Aorta (tissue), 5 donors: ENCODE measurements around the gene CROCC2. TPM values are rescaled to one million over a fixed set of nuclear protein-coding genes. Genes with fewer than 3 reads are reported as not detected.

ENCODE experiments used
- ATAC-seq: fragments of 200-7000 bp; cut with Tn5 transposase; one replicate; pipeline ENCODE4 v1.9.1; 2022; ENCODE audit warnings: moderate library complexity; ENCODE audit not compliant: low FRiP score
- DNase-seq, 2 donors: peaks; one replicate each; pipeline ENCODE4 v3.0.0-alpha.2; 2020
- H3K27ac ChIP-seq, 2 donors: one replicate each; pipeline ENCODE4 v1.5.1; 2013; ENCODE audit warnings: low read length in 2 of 2, mild to moderate bottlenecking in 2 of 2, moderate library complexity in 2 of 2, control low read depth in 1 of 2, inconsistent platforms in 1 of 2, low read depth in 1 of 2
- H3K27me3 ChIP-seq, 2 donors: one replicate each; pipeline ENCODE4 v1.6.1; 2013; ENCODE audit warnings: control low read depth in 1 of 2, low read length in 1 of 2, mild to moderate bottlenecking in 1 of 2, moderate library complexity in 1 of 2; ENCODE audit not compliant: insufficient read depth in 2 of 2, control insufficient read depth in 1 of 2
- H3K36me3 ChIP-seq, 2 donors: one replicate each; pipeline ENCODE4 v1.6.1; 2013; ENCODE audit warnings: control low read depth in 1 of 2, low read length in 1 of 2, mild to moderate bottlenecking in 1 of 2; ENCODE audit not compliant: insufficient read depth in 2 of 2, control insufficient read depth in 1 of 2
- H3K4me1 ChIP-seq, 2 donors: one replicate each; pipeline ENCODE4 v1.6.1; 2013; ENCODE audit warnings: low read length in 2 of 2, control low read depth in 1 of 2, mild to moderate bottlenecking in 1 of 2, moderate library complexity in 1 of 2; ENCODE audit not compliant: insufficient read depth in 2 of 2, control insufficient read depth in 1 of 2
- H3K4me3 ChIP-seq, 2 donors: one replicate each; pipeline ENCODE4 v1.5.1; 2013; ENCODE audit warnings: low read length in 2 of 2, control low read depth in 1 of 2, mild to moderate bottlenecking in 1 of 2
- H3K9me3 ChIP-seq: one replicate; pipeline ENCODE4 v1.6.1; 2013; ENCODE audit warnings: mild to moderate bottlenecking, low read length; ENCODE audit not compliant: control insufficient read depth
- WGBS, 2 donors: extraction: QIAGEN DNeasy Blood & Tissue Kit; methylation state at CpG; one replicate each; pipeline ENCODE4 v1.1.7; 2013; 5-methylcytosine and 5-hydroxymethylcytosine counted together
- intact Hi-C, 2 donors: fragments of 100-400 bp; cut with DNase I; formaldehyde crosslinking; loops; one replicate each; pipeline versions ENCODE4 v1.14.2 to v1.15.0; 2022
- polyA plus RNA-seq, 2 donors: library from polyadenylated mRNA; stranded (reverse); fragments of 200-250 nt; gene quantifications; one replicate each; pipeline ENCODE4 v1.2.3, GENCODE V29; 2013
- total RNA-seq, 2 donors: library from RNA; stranded (reverse); fragmentation: NEBNext Ultra II Directional; extraction: Animal tissue kit (Norgen Biotek cat#: 25700); gene quantifications; one replicate each; pipeline ENCODE4 v1.2.1, GENCODE V29; 2021
- donor health status: healthy with polysubstance abuse.
- donor health status: Bipolar disorder and iron deficiency.
- donor health status: DM: no; HTN: no; CAD: no.
- donor health status: DM: no; HTN: no; CAD: no.
- donor health status: DM: yes; HTN: yes; CAD: no.

The CROCC2 gene
- total and polyA plus RNA-seq, 4 donors, result 0.13 to 0.45 TPM; not detected in 2

- intact Hi-C loops, result no loop called here
- H3K27ac ChIP-seq, result no peak overlapping the region
- no peaks in the 10 kb centered on the region for H3K4me1 ChIP-seq
- H3K4me3 ChIP-seq, result no peak overlapping the region
- H3K36me3 ChIP-seq, result no peaks in the 10 kb centered on the region
- DNase-seq, result no peak
- peak; percentile 15 for ATAC-seq
- H3K27me3 ChIP-seq, result no peaks in the 10 kb centered on the region
- no peaks in the 10 kb centered on the region for H3K9me3 ChIP-seq
- WGBS, 2 donors, result 86 to 91% methylated on average over 32 to 38 of the region's 38 CpGs
These were observed 16.3 kb upstream of the CROCC2 start for GRCh38 chr2:240889601-240890560.

GRCh38 chr2:240890691-240891090 is 15.4 kb upstream of the CROCC2 start:
- no peak for DNase-seq
- no peaks in the 10 kb centered on the region for H3K4me1 ChIP-seq
- intact Hi-C loops, result no loop called here

DNA sequence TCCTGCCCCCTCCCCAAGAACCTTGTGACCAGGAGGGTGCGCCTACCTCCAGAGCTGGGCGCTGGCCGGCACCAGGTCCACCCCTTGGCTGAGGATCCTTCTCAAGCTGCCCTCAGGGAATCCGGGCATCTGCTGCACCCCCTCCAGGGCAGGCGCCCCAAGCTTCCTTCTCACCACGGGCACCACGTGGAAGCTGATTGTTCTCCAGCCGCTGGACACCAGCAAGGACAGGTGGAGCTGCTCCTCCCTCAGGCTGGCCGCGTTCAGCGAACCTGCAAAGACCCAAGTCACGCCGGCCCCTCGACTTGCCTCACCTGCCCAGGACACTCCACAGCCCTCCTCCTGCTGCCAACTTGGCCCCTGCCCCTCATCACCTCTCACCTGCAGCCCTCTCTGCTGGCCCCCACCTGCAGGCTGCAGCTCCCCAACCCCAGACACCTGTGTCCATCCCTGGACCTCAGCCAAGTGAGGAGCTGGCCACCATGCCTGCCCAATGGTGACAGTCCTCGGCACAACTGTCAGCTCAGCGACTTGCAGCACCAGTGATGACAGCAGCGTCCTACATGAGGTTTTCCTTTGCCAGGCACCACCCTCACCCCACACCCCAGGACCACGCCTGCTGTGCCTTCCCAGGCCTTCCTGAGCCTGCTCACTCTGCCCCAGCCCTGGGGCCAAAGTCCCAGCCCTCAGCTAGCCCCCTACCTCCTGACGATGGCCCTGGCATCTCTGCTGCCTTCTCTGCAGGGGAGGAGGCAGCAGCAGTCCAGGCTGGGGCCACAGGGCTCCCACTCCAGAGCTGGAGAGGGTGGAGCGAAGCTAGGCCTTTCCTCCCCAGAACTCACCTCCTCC is 14.4 kb upstream of the CROCC2 start:
- Histone ChIP-seq H3K4me1 (no peaks in the 10 kb centered on the region), H3K27ac (no peak overlapping the region), H3K4me3 (no peak overlapping the region), H3K9me3 (no peaks in the 10 kb centered on the region), H3K36me3 (no peaks in the 10 kb centered on the region), H3K27me3 (no peaks in the 10 kb centered on the region)
- WGBS, 2 donors, result 78 to 83% methylated on average over 18 to 20 of the region's 20 CpGs
- intact Hi-C loops, result no loop called here
- no peak for ATAC-seq
- DNase-seq, result no peak

More at GRCh38 chr2:240890691-240891090, 15.4 kb upstream of the CROCC2 start:
- no peaks in the 10 kb centered on the region for H3K9me3 ChIP-seq
- no peak for ATAC-seq
- H3K36me3 ChIP-seq, result no peaks in the 10 kb centered on the region
- 74 to 94% methylated on average over 13 to 14 of the region's 14 CpGs for WGBS, 2 donors
- H3K4me3 ChIP-seq, result no peak overlapping the region
- no peaks in the 10 kb centered on the region for H3K27me3 ChIP-seq
- no peak overlapping the region for H3K27ac ChIP-seq

DNA sequence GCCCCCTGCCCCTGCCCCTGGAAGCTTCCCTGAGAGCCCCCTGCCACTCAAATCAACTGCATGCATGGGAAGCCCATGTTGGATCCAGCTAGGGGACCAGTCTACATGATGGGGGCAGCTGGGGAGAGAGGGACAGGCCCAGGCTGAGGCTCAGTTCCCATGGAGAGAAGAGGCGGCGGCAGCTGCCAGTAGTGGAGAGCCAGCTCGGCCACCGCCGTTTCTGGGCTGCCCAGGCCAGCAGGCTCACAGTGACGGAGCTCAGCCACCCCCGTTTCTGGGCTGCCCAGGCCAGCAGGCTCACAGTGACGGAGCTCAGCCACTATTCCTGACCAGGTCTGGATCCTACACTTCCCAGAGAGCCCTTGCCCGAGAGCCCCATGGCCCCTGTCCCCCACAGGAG is 13.8 kb upstream of the CROCC2 start:
- 69 to 73% methylated on average over 9 of the region's 9 CpGs for WGBS, 2 donors
- intact Hi-C loops, result no loop called here
- no peak for ATAC-seq

GRCh38 chr2:240892925-240893324 is 13.2 kb upstream of the CROCC2 start:
- no peak for ATAC-seq
- no peak for DNase-seq
- no peak overlapping the region for H3K27ac ChIP-seq
- H3K27me3 ChIP-seq, result no peaks in the 10 kb centered on the region
- WGBS, 2 donors, result 83 to 88% methylated on average over 12 of the region's 12 CpGs
- no peaks in the 10 kb centered on the region for H3K9me3 ChIP-seq
- no peaks in the 10 kb centered on the region for H3K4me1 ChIP-seq
- H3K4me3 ChIP-seq, result no peak overlapping the region
- intact Hi-C loops, result no loop called here
- no peaks in the 10 kb centered on the region for H3K36me3 ChIP-seq

More for the DNA sequence above, 13.8 kb upstream of the CROCC2 start:
- Histone ChIP-seq H3K36me3 (no peaks in the 10 kb centered on the region), H3K27me3 (no peaks in the 10 kb centered on the region), H3K4me1 (no peaks in the 10 kb centered on the region), H3K9me3 (no peaks in the 10 kb centered on the region), H3K4me3 (no peak overlapping the region), H3K27ac (no peak overlapping the region)
- no peak for DNase-seq

DNA sequence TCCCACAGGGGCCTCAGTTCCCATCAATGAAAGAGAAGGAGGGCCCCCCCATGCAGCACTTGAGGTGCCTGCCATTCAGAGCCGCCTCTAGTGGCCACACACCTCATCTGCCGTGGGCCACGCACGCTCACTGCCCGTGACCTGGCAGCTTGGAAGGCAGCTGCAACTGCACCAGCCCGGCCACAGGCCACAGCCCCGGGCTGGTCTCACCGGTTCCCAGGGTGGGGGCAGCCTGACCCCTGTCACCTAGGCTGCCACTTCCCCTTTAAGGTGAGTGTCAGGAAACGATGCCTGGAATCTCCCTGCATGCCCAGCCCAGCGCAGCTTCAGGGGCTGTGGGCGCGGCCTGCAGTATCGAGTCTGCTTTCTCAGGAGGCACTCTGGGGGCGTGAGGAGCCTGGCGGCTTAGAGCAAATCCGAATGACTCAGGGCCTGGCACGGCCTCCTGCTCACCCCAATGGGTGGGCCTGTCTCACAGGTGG is 12.7 kb upstream of the CROCC2 start:
- no peak for ATAC-seq
- no peak overlapping the region for H3K27ac ChIP-seq
- no peaks in the 10 kb centered on the region for H3K27me3 ChIP-seq
- no peaks in the 10 kb centered on the region for H3K36me3 ChIP-seq
- no peaks in the 10 kb centered on the region for H3K4me1 ChIP-seq
- intact Hi-C loops, result no loop called here
- H3K4me3 ChIP-seq, result no peak overlapping the region
- H3K9me3 ChIP-seq, result no peaks in the 10 kb centered on the region
- WGBS, 2 donors, result 74 to 75% methylated on average over 17 of the region's 17 CpGs
- DNase-seq, result no peak

GRCh38 chr2:240894006-240894405 is 12.1 kb upstream of the CROCC2 start:
- Histone ChIP-seq H3K4me1 (no peaks in the 10 kb centered on the region), H3K27me3 (no peaks in the 10 kb centered on the region), H3K9me3 (no peaks in the 10 kb centered on the region), H3K4me3 (no peak overlapping the region), H3K27ac (no peak overlapping the region), H3K36me3 (no peaks in the 10 kb centered on the region)
- intact Hi-C loops, result no loop called here
- DNase-seq (no peak), ATAC-seq (no peak)
- WGBS, 2 donors, result 91% methylated on average over 9 of the region's 9 CpGs

DNA sequence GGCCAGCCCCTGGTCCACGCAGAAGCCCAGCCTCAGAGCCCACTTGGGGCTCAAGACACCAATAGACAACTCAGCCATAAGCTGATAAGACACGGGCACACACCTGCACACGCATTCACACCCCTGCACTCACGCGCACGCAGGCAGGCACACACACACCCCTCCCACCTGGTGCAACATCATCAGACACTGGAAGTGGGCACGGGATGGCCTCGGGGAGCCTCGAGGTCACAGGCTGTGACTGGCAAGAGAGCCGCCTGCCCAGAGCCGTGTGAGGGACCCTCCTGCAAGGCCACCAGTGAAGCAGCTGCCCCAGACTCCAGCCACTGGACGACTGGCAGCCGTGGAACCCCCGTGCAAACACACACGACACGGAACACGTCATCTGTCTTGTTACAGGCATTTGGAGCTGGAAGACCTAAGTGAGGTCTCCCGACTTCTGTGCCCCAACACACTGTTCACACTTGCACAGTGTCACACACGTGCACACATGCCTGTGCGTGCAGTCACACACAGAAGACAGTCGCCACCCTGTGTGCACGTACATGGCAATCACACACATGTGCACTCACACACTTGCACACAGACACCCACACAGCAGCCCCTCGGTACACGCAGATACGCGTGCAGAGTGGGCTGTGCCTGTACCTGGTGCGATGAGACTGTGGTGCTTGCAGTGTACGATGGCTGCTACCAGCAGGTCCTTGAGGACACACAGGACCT is 11.1 kb upstream of the CROCC2 start:
- WGBS, 2 donors, result 87 to 88% methylated on average over 28 of the region's 28 CpGs
- H3K9me3 ChIP-seq, result no peaks in the 10 kb centered on the region
- intact Hi-C loops, result no loop called here
- H3K4me1 ChIP-seq, result no peaks in the 10 kb centered on the region
- no peak overlapping the region for H3K27ac ChIP-seq
- DNase-seq, result no peak
- H3K27me3 ChIP-seq, result no peaks in the 10 kb centered on the region
- no peaks in the 10 kb centered on the region for H3K36me3 ChIP-seq
- ATAC-seq, result no peak
- H3K4me3 ChIP-seq, result no peak overlapping the region
